ENCODE data around the gene FBXO46. TPM values are rescaled to one million over a fixed set of nuclear protein-coding genes. Genes with fewer than 3 reads are reported as not detected.

Gene FBXO46
- total and polyA plus RNA-seq, 2 of the 13 experiments (the other 11 are each of a cell fraction or from before 2014, with no cell fraction given): 6.2 to 6.4 TPM

GRCh38 chr19:45767410-45767880 lies 36.7 kb upstream of the FBXO46 start (continued):
- TF ChIP-seq ZNF687 (CRISPR knock-in tag; IDR thresholded peaks at IDR 0.05): peak; percentile 36; the same call in 1 of the 2 replicates
- no peak for TF ChIP-seq SRF (IDR thresholded peaks at IDR 0.05; ENCODE audit: low read depth, low read length)
- TF ChIP-seq RBFOX2 (IDR thresholded peaks at IDR 0.05; ENCODE audit: low read depth, low read length): no peak
- peak; percentile 80; the same call in 1 of the 2 replicates for TF ChIP-seq ZSCAN31 (CRISPR knock-in tag; IDR thresholded peaks at IDR 0.05; ENCODE audit: low read depth)
- TF ChIP-seq ZNF326 (CRISPR knock-in tag; IDR thresholded peaks at IDR 0.05; ENCODE audit: borderline replicate concordance): no peak
- TF ChIP-seq ZZZ3 (CRISPR knock-in tag; IDR thresholded peaks at IDR 0.05; ENCODE audit: borderline replicate concordance): no peak
- TF ChIP-seq ZNF121 (CRISPR knock-in tag; IDR thresholded peaks at IDR 0.05): no peak
- no peak for TF ChIP-seq ZNF773 (CRISPR knock-in tag; IDR thresholded peaks at IDR 0.05; ENCODE audit: borderline replicate concordance)
- no peak for TF ChIP-seq ZFAT (CRISPR knock-in tag; conservative IDR thresholded peaks at IDR 0.05)
- TF ChIP-seq, protein P1, sequence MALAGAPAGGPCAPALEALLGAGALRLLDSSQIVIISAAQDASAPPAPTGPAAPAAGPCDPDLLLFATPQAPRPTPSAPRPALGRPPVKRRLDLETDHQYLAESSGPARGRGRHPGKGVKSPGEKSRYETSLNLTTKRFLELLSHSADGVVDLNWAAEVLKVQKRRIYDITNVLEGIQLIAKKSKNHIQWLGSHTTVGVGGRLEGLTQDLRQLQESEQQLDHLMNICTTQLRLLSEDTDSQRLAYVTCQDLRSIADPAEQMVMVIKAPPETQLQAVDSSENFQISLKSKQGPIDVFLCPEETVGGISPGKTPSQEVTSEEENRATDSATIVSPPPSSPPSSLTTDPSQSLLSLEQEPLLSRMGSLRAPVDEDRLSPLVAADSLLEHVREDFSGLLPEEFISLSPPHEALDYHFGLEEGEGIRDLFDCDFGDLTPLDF (CRISPR knock-in tag; IDR thresholded peaks at IDR 0.05): no peak
- TF ChIP-seq, protein P2, sequence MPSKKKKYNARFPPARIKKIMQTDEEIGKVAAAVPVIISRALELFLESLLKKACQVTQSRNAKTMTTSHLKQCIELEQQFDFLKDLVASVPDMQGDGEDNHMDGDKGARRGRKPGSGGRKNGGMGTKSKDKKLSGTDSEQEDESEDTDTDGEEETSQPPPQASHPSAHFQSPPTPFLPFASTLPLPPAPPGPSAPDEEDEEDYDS (CRISPR knock-in tag; IDR thresholded peaks at IDR 0.05): peak; percentile 38; the same call in 1 of the 2 replicates
- TF ChIP-seq CBFB (CRISPR knock-in tag; IDR thresholded peaks at IDR 0.05): no peak
- no peak for TF ChIP-seq ZNF691 (CRISPR knock-in tag; IDR thresholded peaks at IDR 0.05; ENCODE audit: borderline replicate concordance, low read depth)
- TF ChIP-seq ESRRA (CRISPR knock-in tag; IDR thresholded peaks at IDR 0.05; ENCODE audit: low read depth): no peak
- no peak for TF ChIP-seq ZMYM4 (CRISPR knock-in tag; IDR thresholded peaks at IDR 0.05)
- no peak for TF ChIP-seq ZNF337 (CRISPR knock-in tag; IDR thresholded peaks at IDR 0.05; ENCODE audit: borderline replicate concordance, low read depth)
- TF ChIP-seq KDM5B (CRISPR knock-in tag; IDR thresholded peaks at IDR 0.05; ENCODE audit: borderline replicate concordance): no peak
- TF ChIP-seq, protein P3, sequence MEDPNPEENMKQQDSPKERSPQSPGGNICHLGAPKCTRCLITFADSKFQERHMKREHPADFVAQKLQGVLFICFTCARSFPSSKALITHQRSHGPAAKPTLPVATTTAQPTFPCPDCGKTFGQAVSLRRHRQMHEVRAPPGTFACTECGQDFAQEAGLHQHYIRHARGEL (CRISPR knock-in tag; IDR thresholded peaks at IDR 0.05): no peak
- no peak for TF ChIP-seq HNRNPH1 (optimal IDR thresholded peaks at IDR 0.05; ENCODE audit: low read depth, low read length)
- TF ChIP-seq PAWR (CRISPR knock-in tag; IDR thresholded peaks at IDR 0.05; ENCODE audit: borderline replicate concordance): no peak
- TF ChIP-seq ZNF746 (CRISPR knock-in tag; IDR thresholded peaks at IDR 0.05): no peak
- TF ChIP-seq ZNF562 (CRISPR knock-in tag; IDR thresholded peaks at IDR 0.05; ENCODE audit: borderline replicate concordance): no peak
